Transverse colon (tissue), 4 donors: Measurements from ENCODE around the gene CD14.

Experiments used
- POLR2A ChIP-seq: fragments of 450-650 bp; IDR thresholded peaks from one replicate; pipeline ENCODE4 v1.6.1; 2016; ENCODE audit warnings: antibody characterized with exemption, mild to moderate bottlenecking, moderate library complexity
- POLR2AphosphoS5 ChIP-seq, 3 donors: sonication (generic); formaldehyde crosslinking; IDR thresholded peaks; one replicate each; pipeline ENCODE4 v1.6.1; 2016; ENCODE audit warnings: antibody characterized with exemption in 3 of 3
- TF ChIP-seq, protein P1 (sequence below), 5 experiments: fragments of 200-600 bp in 3 of 5; fragments of 450-650 bp in 2 of 5; sonication (generic) in 3 of 5; IDR thresholded peaks; 1 replicate in 2 of 5; 2 replicates in 3 of 5; pipeline ENCODE4 v1.5.1; 2016 to 2017; ENCODE audit warnings: antibody characterized with exemption in 5 of 5, inconsistent platforms in 3 of 5, mild to moderate bottlenecking in 2 of 5, moderate library complexity in 1 of 5

DNA sequence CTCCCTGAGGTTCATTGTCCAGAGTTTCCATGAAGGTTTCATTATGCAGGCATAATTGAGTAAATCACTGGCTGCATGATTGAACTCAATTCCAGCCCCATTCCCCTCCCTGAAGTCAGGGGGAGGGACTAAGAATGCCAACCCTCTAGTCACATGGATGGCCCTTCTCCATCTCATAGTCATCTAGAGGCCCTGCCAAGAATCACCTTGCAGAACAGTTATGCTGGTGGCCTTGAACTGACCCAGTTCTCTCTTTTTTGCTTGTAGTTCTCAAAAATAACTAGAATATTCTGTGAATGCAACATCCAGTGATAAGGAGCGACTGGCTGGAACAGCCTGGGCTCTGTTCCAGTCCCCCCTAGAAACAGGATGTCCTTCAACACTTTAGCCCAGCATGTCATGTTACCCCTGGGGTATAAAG lies 36.6 kb downstream of the CD14 start:
- TF ChIP-seq POLR2A (no peak), POLR2AphosphoS5 (IDR thresholded peaks at IDR 0.05) (no peak)
- TF ChIP-seq, protein P1, sequence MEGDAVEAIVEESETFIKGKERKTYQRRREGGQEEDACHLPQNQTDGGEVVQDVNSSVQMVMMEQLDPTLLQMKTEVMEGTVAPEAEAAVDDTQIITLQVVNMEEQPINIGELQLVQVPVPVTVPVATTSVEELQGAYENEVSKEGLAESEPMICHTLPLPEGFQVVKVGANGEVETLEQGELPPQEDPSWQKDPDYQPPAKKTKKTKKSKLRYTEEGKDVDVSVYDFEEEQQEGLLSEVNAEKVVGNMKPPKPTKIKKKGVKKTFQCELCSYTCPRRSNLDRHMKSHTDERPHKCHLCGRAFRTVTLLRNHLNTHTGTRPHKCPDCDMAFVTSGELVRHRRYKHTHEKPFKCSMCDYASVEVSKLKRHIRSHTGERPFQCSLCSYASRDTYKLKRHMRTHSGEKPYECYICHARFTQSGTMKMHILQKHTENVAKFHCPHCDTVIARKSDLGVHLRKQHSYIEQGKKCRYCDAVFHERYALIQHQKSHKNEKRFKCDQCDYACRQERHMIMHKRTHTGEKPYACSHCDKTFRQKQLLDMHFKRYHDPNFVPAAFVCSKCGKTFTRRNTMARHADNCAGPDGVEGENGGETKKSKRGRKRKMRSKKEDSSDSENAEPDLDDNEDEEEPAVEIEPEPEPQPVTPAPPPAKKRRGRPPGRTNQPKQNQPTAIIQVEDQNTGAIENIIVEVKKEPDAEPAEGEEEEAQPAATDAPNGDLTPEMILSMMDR (IDR thresholded peaks at IDR 0.05) = no peak
